GM19193 (cell line): ENCODE results near the gene PIGBOS1.

Experiments used
- POLR2A ChIP-seq: IDR thresholded peaks from 4 replicates; pipeline ENCODE4 v1.6.1; 2011; ENCODE audit not compliant: insufficient read depth, insufficient read length; ENCODE audit errors: extremely low read depth

Gene PIGBOS1

GRCh38 chr15:55281517-55282228 is 37.2 kb downstream of the PIGBOS1 start:
- TF ChIP-seq POLR2A, result no peak

DNA sequence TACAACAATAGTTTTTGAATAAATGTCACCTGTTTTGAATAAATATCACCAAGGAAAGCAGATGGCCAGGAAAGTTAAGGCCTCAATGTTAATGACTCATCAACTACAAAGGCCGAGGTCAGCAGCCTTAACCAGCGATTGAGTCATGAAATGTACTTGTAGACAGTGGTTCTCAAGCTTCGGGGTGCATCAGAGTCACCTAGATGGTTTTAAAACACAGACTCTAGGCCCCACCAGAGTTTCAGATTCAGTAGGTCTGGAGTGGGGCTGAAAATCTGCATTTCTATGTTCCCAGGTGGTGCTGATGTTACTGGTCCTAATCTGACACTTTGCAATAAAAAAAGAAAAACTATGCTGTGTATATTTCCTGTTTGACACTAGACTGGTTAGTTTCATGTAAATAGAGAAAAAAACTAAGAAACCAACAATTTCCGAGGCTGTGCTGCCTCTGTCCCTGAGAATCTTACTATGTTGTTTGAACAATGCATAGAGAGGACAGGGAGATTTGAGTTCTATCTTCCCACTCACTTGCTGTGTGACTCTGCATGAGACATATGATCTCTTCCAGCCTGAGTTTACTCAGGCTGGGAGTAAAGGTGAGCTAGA is 39.1 kb downstream of the PIGBOS1 start:
- no peak for TF ChIP-seq POLR2A

GRCh38 chr15:55279100-55279745 is 39.7 kb downstream of the PIGBOS1 start:
- TF ChIP-seq POLR2A, result no peak

GRCh38 chr15:55277715-55278114 is 41.2 kb downstream of the PIGBOS1 start:
- no peak for TF ChIP-seq POLR2A

DNA sequence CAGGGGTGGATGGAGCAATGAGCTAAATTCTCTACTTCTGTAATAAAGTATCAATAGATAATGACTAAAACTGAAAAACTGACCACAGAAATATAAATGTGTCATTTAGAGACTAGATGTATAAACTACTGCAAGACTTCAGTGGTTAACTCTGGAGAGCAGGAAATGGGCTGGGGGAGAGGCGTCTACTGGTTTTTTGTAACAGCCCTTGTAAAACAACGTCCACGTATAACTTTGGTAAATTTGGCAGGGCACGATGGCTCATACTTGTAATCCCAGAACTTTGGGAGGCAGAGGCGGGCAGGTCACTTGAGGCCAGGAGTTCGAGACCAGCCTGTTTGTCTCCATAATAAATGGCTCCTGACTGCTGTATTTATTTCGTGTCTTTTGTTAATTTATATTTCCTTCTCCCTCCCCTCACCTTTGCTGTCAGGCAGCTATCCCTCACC is 41.8 kb downstream of the PIGBOS1 start:
- TF ChIP-seq POLR2A, result no peak

DNA sequence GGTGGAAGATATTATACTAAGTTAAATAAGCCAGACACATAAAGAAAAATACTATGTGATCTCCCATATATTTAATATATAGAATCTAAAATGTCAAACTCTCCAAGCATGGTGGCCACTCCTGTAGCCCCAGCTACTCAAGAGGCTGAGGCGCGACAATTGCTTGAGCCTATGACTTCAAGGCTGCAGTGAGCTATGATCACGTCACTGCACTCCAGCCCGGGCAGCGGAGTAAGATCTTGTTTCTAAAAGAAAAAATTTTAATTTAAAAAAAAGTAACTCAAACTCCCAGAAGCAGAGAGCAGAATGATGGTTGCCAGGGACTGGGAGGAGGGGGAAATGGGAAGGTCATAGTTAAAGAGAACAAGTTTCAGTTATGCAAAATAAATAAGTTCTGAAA is 42.6 kb downstream of the PIGBOS1 start:
- no peak for TF ChIP-seq POLR2A

- no peak for TF ChIP-seq POLR2A
Observed at GRCh38 chr15:55270291-55270690, 48.6 kb downstream of the PIGBOS1 start.

DNA sequence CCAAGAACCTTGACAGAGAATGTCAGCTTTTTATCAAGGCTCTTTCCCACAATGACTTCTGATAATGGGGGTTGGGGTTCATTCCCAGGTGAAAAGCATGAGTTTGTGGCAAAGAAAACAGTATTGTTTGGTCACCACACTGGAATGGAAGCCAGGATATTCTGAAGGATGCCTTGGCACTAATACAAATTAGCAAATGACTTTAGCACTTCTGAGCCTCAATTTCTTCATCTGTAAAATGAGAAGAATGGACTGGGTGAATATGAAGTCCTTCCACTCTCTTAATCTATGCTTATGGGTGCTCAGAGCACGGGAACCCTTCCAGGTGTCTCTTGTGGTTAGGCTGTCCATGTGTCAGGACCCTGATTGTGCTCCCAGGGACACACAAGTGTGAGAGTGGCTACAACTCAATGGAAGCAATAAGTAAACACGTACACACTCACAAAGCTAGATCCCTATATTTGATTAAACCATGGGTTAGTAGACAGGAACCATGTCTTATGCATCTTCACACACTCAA is 50.7 kb downstream of the PIGBOS1 start:
- TF ChIP-seq POLR2A, result no peak

GRCh38 chr15:55267401-55268175 is 51.3 kb downstream of the PIGBOS1 start:
- no peak for TF ChIP-seq POLR2A
